Activated T-helper 1 cell treated with anti-CD3 and anti-CD28 coated beads, Interleukin-2, amount 50 U/mL, for 16 hours (primary cell): ENCODE measurements around the gene CNDP2.
A peak's percentile ranks its signal among the peaks of the same experiment; 100 is the strongest.
"Not testable (repeated sequence)": the region's sequence is repeated elsewhere in the genome, so short reads cannot be mapped to it uniquely, and the experiment has no call there.

Source experiments
- DNase-seq, 2 donors: peaks; one replicate each; pipeline ENCODE4 v3.0.0-alpha.2; 2020; ENCODE audit warnings: low read depth in 1 of 2, low spot score in 1 of 2

CNDP2 gene

DNA sequence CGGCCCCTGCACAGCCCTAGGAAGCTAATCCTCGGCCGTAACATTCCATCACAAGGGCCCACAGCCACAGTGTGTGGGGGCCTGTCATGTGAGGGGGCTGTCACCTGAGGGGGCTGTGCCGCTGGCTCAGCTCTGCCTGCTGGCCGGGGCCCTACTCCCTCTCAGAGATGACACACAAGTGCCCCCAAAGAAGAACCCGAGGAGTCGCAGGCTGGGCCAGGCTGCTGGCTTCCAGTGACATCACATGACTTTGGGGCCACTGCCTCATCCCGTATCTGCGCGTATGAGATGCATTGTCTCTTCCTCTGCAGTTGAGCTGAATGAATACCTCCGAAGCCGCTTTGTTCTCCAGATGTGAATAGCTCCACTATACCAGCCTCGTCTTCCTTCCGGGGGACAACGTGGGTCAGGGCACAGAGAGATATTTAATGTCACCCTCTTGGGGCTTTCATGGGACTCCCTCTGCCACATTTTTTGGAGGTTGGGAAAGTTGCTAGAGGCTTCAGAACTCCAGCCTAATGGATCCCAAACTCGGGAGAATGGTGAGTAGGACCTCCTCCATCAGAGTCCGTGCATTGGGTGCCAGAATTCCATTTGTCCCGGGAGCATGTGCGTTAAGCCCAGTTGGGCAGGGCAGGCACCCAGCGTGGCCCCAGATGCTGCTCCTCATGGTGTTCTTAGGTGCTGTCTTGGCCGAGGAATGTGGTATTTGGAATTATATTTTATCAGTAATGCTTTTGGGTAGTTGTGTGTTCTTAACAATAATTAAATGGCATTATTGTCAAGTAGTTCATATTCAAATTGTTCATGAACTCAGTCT lies 38.2 kb downstream of the CNDP2 start, which contains the start of gene CNDP1:
TSS of gene CNDP1 (plus strand) at position 351 of the 820 bp plus-strand sequence. CDS start at position 519, 168 bp downstream.
- no peak for DNase-seq

- no peak for DNase-seq
Observed at GRCh38 chr18:74534981-74535649, 39.0 kb downstream of the CNDP2 start.

GRCh38 chr18:74539289-74539688 lies 43.1 kb downstream of the CNDP2 start:
- no peak for DNase-seq

GRCh38 chr18:74540652-74541421 lies 44.7 kb downstream of the CNDP2 start:
- DNase-seq: no peak

- DNase-seq: no peak
Observed at GRCh38 chr18:74541703-74542555, 45.8 kb downstream of the CNDP2 start.

DNA sequence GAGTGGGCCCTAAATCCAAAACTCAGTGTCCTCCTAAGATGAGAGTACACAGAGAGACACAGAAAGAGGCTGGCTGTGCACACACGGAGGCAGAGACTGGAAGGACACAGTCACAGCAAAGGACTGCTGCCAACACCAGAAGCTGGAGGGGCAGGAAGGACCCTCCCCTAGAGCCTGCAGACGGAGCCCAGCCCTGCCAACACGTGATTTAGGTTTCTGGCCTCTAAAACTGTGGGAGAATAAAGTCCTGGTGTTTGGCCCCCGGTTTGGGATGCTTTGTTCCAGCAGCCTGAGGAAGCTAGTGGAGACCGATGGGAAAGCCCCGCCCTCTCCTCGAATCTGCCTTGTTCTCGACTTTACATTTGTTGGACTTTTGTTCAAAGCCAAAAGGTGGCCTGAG lies 48.7 kb downstream of the CNDP2 start:
- no peak for DNase-seq

DNA sequence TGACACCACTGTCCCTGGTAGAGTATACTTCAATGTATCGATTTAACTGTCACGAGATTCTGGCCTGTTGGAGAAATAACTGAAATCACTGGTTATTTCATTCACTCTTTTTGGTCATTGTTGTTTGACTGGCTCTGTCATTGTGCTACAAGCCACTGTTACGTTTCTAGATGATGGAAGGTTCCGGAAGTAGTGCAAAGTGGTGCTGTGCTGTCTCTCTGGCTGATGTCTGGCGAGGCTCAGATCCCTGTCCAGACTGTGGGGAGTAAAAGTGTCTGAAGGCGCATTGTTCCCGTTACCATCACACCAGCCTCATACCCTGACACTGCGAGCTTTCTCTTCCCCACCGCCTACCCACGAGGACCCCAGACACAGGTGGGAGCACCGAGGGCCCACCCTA lies 49.8 kb downstream of the CNDP2 start:
- no peak for DNase-seq

DNA sequence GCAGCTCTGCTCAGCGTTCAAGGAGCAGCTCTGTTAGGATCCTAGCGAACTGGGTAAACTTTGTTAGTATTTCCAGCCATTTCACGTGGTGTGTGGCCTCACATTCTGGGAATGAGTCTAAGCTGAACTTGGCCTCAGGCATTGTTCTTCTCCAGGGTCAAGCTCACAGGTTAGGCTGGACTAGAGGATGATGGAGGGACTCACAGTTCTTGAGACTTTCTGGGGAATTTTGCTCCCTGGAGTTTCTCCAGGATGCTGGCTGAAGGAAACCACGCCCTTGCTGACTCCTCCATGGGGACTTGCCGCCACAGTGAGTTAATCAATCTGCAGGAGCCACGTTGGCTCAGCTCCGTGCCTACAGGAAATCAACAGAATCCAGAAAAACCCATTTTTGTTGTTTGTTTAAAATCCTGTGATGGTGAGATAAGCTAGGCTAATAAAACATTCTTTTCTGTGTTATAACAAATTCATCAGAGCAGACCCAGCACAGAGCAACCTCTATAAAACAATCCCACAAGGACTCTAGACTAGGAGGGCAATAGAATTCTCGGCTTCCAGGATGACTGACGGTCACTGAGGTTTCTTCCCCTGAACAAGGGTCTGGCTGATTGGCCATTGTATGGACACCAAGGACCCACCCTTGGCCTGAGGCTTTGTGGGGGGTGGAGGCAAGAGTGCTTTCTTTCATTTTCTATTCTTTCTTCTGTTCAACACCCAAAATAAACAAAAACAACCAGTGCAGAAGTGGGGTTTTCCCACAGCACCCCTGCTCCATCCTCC lies 50.8 kb downstream of the CNDP2 start:
- DNase-seq: no peak

- DNase-seq: no peak
Observed at GRCh38 chr18:74547860-74548259, 51.7 kb downstream of the CNDP2 start.

GRCh38 chr18:74549591-74550104 lies 53.5 kb downstream of the CNDP2 start:
- DNase-seq: no peak

DNA sequence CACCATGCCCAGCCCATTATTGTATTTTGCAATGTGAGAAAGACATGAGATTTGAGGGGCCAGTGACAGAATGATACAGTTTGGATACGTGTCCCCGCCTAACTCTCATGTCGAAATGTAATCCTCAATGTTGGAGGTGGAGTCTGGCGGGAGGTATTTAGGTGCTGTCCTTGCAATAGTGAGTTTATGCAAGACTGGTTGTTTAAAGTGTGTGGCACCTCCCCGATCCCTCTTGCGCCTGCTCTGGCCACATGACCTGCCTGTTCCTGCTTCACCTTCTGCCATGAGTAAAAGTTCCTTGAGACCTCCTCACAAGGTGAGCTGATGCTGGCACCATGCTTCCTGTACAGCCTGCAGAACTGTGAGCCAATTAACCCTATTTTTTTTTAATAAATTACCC lies 54.7 kb downstream of the CNDP2 start:
- DNase-seq: no peak

GRCh38 chr18:74551452-74551851 lies 55.3 kb downstream of the CNDP2 start:
- no peak for DNase-seq

- DNase-seq: peak; percentile 48 to 52
Observed at GRCh38 chr18:74551936-74552555, 55.9 kb downstream of the CNDP2 start.

DNA sequence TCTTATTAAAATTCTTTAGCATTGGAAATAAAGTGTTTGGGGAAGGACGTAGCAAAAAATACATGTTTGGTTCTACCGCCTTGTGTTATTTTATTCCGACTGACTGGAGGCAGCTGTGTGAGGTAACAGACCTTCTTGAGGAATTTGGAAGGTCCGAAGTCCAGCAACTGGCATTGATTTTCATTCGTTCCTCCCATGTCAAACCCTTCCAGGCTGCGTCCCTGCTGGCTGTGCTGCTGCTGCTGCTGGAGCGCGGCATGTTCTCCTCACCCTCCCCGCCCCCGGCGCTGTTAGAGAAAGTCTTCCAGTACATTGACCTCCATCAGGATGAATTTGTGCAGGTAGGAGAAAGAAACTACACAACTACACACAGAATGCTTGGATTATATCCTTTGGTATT lies 60.0 kb downstream of the CNDP2 start:
- DNase-seq: no peak

GRCh38 chr18:74558096-74558495 lies 61.9 kb downstream of the CNDP2 start:
- DNase-seq: no peak

GRCh38 chr18:74562131-74562730 lies 66.1 kb downstream of the CNDP2 start:
- DNase-seq: no peak

DNA sequence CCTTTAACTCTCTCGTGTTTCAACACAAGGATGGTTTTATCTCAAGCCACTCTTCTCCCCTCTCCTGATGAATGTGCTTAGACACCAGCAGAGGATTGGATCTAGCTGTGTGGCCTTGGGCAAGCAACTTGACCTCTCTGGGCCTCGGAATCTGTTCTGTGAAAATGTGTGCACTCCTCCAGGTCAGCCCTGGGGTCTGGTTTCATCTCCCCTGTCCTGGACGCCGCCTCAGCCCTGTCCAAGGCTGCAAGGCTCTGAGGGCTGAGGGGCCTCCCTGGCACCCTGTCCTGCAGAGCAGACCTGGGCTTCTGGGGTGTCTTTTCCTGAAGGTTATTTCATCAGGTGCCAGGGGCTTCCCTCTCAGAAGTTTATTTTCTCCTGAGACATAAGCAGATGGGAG lies 66.6 kb downstream of the CNDP2 start:
- DNase-seq: no peak

GRCh38 chr18:74563999-74564398 lies 67.8 kb downstream of the CNDP2 start:
- DNase-seq: no peak

DNA sequence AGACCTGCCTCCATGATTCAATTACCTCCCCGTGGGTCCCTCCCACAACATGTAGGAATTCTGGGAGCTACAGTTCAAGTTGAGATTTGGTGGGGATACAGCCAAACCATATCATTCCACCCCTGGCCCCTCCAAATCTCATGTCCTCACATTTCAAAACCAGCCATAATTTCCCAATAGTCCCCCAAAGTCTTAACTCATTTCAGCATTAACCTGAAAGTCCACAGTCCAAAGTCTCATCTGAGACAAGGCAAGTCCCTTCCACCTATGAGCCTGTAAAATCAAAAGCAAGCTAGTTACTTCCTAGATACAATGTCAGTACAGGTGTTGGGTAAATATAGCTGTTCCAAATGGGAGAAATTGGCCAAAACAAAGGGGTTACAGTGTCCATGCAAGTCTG lies 69.0 kb downstream of the CNDP2 start:
- DNase-seq: not testable (repeated sequence)
